ENCODE data around the gene CIAO2B.

CIAO2B gene

DNA sequence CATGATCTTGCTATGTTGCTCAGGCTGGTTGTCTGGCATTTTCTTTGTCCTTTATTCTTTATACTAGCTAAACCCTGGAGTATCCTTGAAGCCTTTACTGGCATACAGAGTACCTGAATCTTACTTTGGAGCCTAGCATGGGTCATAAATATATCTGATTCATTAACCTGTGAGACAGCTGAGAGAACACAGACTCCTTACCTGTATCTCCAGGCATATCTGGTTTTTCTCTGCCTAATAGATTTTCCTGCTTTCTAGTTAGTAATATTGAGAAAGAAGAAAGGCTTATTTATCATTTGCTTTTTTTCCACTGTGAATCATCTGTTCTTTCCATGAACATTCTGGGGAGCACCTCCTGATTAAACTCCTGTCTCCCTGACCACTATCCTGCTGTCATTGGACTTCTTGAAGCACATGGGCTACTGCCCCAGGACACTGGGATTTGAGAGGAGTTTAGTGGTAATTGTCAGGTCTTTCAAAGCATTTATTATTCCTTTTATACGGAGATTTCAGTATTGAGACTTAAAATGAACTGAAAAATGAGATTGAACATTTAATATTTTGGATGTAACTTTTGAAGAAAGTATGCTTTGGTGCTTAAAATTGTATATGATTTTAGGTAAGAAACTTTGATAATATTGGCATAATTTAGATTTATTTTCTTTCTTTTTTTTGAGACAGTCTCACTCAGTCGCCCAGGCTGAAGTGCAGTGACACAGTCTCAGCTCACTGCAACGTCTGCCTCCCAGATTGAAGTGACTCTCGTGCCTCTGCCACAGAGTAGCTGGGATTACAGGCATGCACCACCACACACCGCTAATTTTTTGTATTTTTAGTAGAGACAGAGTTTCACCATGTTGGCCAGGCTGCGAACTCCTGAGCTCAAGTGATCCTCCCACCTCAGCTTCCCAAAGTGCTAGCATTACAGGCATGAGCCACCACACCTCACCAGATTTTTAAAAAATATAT is 45.3 kb downstream of the CIAO2B start:
- DNase-seq (ENCODE audit: low read depth in 1 of 2, low spot score in 1 of 2) = no peak

DNA sequence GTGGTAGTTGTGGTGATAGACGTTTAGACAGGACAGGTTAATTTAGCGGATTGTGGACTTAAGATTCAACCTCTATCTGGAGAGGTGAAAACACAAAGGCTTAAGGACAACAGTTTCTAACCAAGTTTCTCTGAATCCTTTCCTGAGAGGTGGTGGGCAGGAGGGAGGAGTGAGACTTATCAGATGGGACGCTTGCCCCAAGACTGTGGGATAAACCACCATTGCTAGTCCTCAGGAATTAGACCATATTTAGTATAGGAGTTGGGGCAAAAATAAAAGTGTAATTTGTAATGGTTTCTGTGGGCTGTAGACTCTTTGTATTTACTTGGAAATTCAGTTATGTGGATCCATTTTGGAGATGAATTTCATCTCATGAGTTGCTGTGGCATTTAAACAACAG is 47.3 kb downstream of the CIAO2B start:
- no peak for DNase-seq (ENCODE audit: low read depth in 1 of 2, low spot score in 1 of 2)

DNA sequence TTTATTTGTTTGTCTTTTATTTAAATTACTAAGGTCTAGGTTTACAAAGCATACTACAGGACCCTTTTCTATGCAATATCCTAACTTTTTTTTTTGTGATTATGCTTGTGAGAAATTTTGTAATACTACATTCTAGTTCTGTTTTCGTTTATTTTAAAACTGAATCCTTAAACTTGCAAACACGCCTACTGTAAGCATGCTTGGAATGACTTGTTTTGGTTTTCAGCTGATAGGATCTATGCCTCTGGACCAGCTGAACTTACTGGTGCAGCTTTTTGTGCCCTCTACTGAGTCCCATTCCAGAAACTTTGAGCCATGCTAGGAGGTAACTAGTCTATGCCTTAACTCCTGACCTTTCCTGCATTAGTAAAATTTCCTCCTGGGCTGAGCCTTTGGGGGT is 47.9 kb downstream of the CIAO2B start:
- no peak for DNase-seq (ENCODE audit: low read depth in 1 of 2, low spot score in 1 of 2)

DNA sequence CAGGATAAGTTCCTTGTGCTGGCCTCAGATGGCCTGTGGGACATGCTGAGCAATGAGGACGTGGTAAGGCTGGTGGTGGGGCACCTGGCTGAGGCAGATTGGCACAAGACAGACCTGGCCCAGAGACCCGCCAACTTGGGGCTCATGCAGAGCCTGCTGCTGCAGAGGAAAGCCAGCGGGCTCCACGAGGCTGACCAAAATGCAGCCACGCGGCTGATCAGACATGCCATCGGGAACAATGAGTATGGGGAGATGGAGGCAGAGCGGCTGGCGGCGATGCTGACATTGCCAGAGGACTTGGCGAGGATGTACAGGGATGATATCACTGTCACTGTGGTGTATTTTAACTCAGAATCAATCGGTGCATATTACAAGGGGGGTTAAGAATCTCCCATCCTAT is 48.7 kb downstream of the CIAO2B start:
- no peak for DNase-seq (ENCODE audit: low read depth in 1 of 2, low spot score in 1 of 2)

DNA sequence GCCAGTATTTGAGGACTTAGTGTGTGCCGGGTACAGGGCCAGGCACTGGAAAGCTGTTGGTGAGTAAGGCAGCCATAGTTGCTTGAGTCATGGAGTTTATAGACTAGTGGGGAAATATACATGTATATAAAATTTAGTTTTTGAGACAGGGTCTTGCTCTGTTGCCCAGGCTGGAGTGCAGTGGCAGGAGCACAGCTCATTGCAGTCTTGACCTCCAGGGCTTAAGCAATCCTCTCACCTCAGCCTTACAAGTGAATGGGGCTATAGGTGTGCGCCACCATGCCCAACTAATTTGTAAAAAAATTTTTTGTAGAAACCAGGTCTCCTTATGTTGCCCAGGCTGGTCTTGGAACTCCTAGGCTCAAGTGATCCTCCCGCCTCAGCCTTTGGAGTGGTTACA is 51.5 kb downstream of the CIAO2B start:
- DNase-seq (ENCODE audit: low read depth in 1 of 2, low spot score in 1 of 2) = no peak

Measured in activated CD4-positive, alpha-beta T cell treated with anti-CD3 and anti-CD28 coated beads, Interleukin-2, amount 50 U/mL, for 24 hours (primary cell).